NT2/D1 (cell line): ENCODE data around the gene PAX2.

Experiments
- DNase-seq: peaks from one replicate; pipeline ENCODE4 v3.0.0-alpha.2; 2011; ENCODE audit warnings: low read depth, low spot score
- H3K27me3 ChIP-seq: 2 replicates; pipeline ENCODE4 v1.6.0; 2011; ENCODE audit warnings: mild to moderate bottlenecking; ENCODE audit not compliant: insufficient read length, insufficient read depth
- H3K36me3 ChIP-seq: 2 replicates; pipeline ENCODE4 v1.6.1; 2011; ENCODE audit warnings: mild to moderate bottlenecking, low read length, mixed read lengths; ENCODE audit not compliant: insufficient read depth, insufficient read length
- H3K4me1 ChIP-seq: 2 replicates; pipeline ENCODE4 v1.5.1; 2011; ENCODE audit not compliant: insufficient read depth, insufficient read length
- H3K4me3 ChIP-seq: 2 replicates; pipeline ENCODE4 v1.5.1; 2011; ENCODE audit warnings: low read depth; ENCODE audit not compliant: insufficient read length
- H3K9ac ChIP-seq: 2 replicates; pipeline ENCODE4 v1.6.0; 2011; ENCODE audit warnings: low read depth; ENCODE audit not compliant: insufficient read length
- H3K9me3 ChIP-seq: 2 replicates; pipeline ENCODE4 v1.5.1; 2011; ENCODE audit warnings: mild to moderate bottlenecking, low read length; ENCODE audit not compliant: insufficient read depth
- SUZ12 ChIP-seq: IDR thresholded peaks from 2 replicates; pipeline ENCODE4 v1.6.1; 2011; ENCODE audit not compliant: insufficient read length, insufficient read depth; ENCODE audit errors: extremely low read depth
- YY1 ChIP-seq: IDR thresholded peaks from 2 replicates; pipeline ENCODE4 v1.6.1; 2011; ENCODE audit not compliant: insufficient read length, insufficient read depth
- ZNF274 ChIP-seq: IDR thresholded peaks from 2 replicates; pipeline ENCODE4 v1.6.1; 2011; ENCODE audit warnings: mild to moderate bottlenecking, low read depth, low read length

The PAX2 gene

GRCh38 chr10:100774223-100774622 is 28.8 kb downstream of the PAX2 start:
- Histone ChIP-seq H3K9ac (no peak overlapping the region), H3K27me3 (peaks cover 7% of the 10 kb centered on the region), H3K4me1 (peaks cover 2% of the 10 kb centered on the region), H3K4me3 (no peak overlapping the region), H3K9me3 (no peaks in the 10 kb centered on the region), H3K36me3 (no peaks in the 10 kb centered on the region)
- TF ChIP-seq SUZ12: no peak
- no peak for TF ChIP-seq YY1
- TF ChIP-seq ZNF274: no peak
- DNase-seq: no peak

GRCh38 chr10:100774876-100775275 is 29.5 kb downstream of the PAX2 start:
- H3K27me3 ChIP-seq: peaks cover 11% of the 10 kb centered on the region
- DNase-seq: no peak

GRCh38 chr10:100775386-100775785 is 30.0 kb downstream of the PAX2 start:
- H3K27me3 ChIP-seq: peaks cover 11% of the 10 kb centered on the region
- DNase-seq: no peak

More at GRCh38 chr10:100774876-100775275, 29.5 kb downstream of the PAX2 start:
- no peak overlapping the region for H3K4me3 ChIP-seq
- H3K36me3 ChIP-seq: no peaks in the 10 kb centered on the region
- no peak overlapping the region for H3K9ac ChIP-seq
- H3K9me3 ChIP-seq: no peaks in the 10 kb centered on the region; the same call in 1 of the 2 replicates
- TF ChIP-seq ZNF274 (no peak), YY1 (no peak), SUZ12 (no peak)
- H3K4me1 ChIP-seq: peaks cover 2% of the 10 kb centered on the region

GRCh38 chr10:100775871-100776270 is 30.5 kb downstream of the PAX2 start:
- peaks cover 2% of the 10 kb centered on the region for H3K4me1 ChIP-seq
- no peak overlapping the region for H3K4me3 ChIP-seq
- no peaks in the 10 kb centered on the region for H3K36me3 ChIP-seq
- DNase-seq: no peak
- H3K9ac ChIP-seq: no peak overlapping the region
- H3K9me3 ChIP-seq: no peaks in the 10 kb centered on the region; the same call in 1 of the 2 replicates
- TF ChIP-seq YY1: no peak
- TF ChIP-seq SUZ12: no peak
- no peak for TF ChIP-seq ZNF274
- peaks cover 11% of the 10 kb centered on the region for H3K27me3 ChIP-seq

More at GRCh38 chr10:100775386-100775785, 30.0 kb downstream of the PAX2 start:
- no peaks in the 10 kb centered on the region; the same call in 1 of the 2 replicates for H3K9me3 ChIP-seq
- H3K36me3 ChIP-seq: no peaks in the 10 kb centered on the region
- H3K4me3 ChIP-seq: no peak overlapping the region
- H3K9ac ChIP-seq: no peak overlapping the region
- no peak for TF ChIP-seq YY1
- TF ChIP-seq ZNF274: no peak
- TF ChIP-seq SUZ12: no peak
- H3K4me1 ChIP-seq: peaks cover 2% of the 10 kb centered on the region

GRCh38 chr10:100776671-100777070 is 31.3 kb downstream of the PAX2 start:
- TF ChIP-seq YY1: no peak
- TF ChIP-seq ZNF274: no peak
- TF ChIP-seq SUZ12: no peak
- H3K4me1 ChIP-seq: peaks cover 2% of the 10 kb centered on the region
- H3K27me3 ChIP-seq: peaks cover 11% of the 10 kb centered on the region

GRCh38 chr10:100779329-100779728 is 33.9 kb downstream of the PAX2 start:
- DNase-seq: no peak
- no peak overlapping the region for H3K4me3 ChIP-seq
- no peak overlapping the region for H3K9ac ChIP-seq
- H3K9me3 ChIP-seq: no peaks in the 10 kb centered on the region; the same call in 1 of the 2 replicates
- H3K27me3 ChIP-seq: peaks cover 11% of the 10 kb centered on the region
- TF ChIP-seq ZNF274 (no peak), YY1 (no peak)
- H3K36me3 ChIP-seq: no peaks in the 10 kb centered on the region
- no peaks in the 10 kb centered on the region for H3K4me1 ChIP-seq

More at GRCh38 chr10:100776671-100777070, 31.3 kb downstream of the PAX2 start:
- H3K36me3 ChIP-seq: no peaks in the 10 kb centered on the region
- H3K4me3 ChIP-seq: no peak overlapping the region
- H3K9ac ChIP-seq: no peak overlapping the region
- DNase-seq: peak; percentile 59
- no peaks in the 10 kb centered on the region; the same call in 1 of the 2 replicates for H3K9me3 ChIP-seq

GRCh38 chr10:100780324-100780723 is 34.9 kb downstream of the PAX2 start:
- TF ChIP-seq SUZ12 (no peak), YY1 (no peak), ZNF274 (no peak)
- no peak for DNase-seq

GRCh38 chr10:100781145-100781665 is 35.8 kb downstream of the PAX2 start:
- H3K9ac ChIP-seq: no peak overlapping the region
- no peaks in the 10 kb centered on the region for H3K36me3 ChIP-seq
- H3K27me3 ChIP-seq: peaks cover 16% of the 10 kb centered on the region
- DNase-seq: no peak
- no peaks in the 10 kb centered on the region for H3K4me1 ChIP-seq
- no peak overlapping the region for H3K4me3 ChIP-seq
- no peak for TF ChIP-seq YY1
- no peak for TF ChIP-seq ZNF274
- no peak for TF ChIP-seq SUZ12
- no peaks in the 10 kb centered on the region; the same call in 1 of the 2 replicates for H3K9me3 ChIP-seq

More at GRCh38 chr10:100780324-100780723, 34.9 kb downstream of the PAX2 start:
- no peak overlapping the region for H3K9ac ChIP-seq
- no peaks in the 10 kb centered on the region for H3K4me1 ChIP-seq
- no peak overlapping the region for H3K4me3 ChIP-seq
- H3K27me3 ChIP-seq: peaks cover 13% of the 10 kb centered on the region
- no peaks in the 10 kb centered on the region; the same call in 1 of the 2 replicates for H3K9me3 ChIP-seq
- no peaks in the 10 kb centered on the region for H3K36me3 ChIP-seq
